Small intestine (tissue), 7 donors: ENCODE data around the gene KCNJ1. TPM values are rescaled to one million over a fixed set of nuclear protein-coding genes. Genes with fewer than 3 reads are reported as not detected.

ENCODE experiments used
- DNase-seq, 2 donors: peaks; one replicate each; pipeline versions ENCODE4 v3.0.0 to v3.0.0-alpha.2; 2013
- FAIRE-seq: peaks from 2 replicates; lab custom pipeline; 2012; peaks lifted over from hg19 to GRCh38; lab: Jason Lieb, UNC
- H3K27ac ChIP-seq, 3 donors: one replicate each; pipeline ENCODE4 v1.5.1; 2013; ENCODE audit warnings: low read length in 2 of 3, mild to moderate bottlenecking in 2 of 3, control low read depth in 1 of 3, inconsistent platforms in 1 of 3, low read depth in 1 of 3, moderate library complexity in 1 of 3
- H3K27me3 ChIP-seq, 3 donors: one replicate each; pipeline ENCODE4 v1.6.1; 2013; ENCODE audit warnings: low read length in 3 of 3, inconsistent platforms in 1 of 3; ENCODE audit not compliant: control insufficient read depth in 3 of 3, insufficient read depth in 3 of 3
- H3K36me3 ChIP-seq, 3 donors: one replicate each; pipeline ENCODE4 v1.6.1; 2013; ENCODE audit warnings: low read length in 3 of 3, inconsistent platforms in 1 of 3, low read depth in 1 of 3, mild to moderate bottlenecking in 1 of 3, moderate library complexity in 1 of 3; ENCODE audit not compliant: control insufficient read depth in 3 of 3, insufficient read depth in 2 of 3
- H3K4me1 ChIP-seq, 3 donors: one replicate each; pipeline ENCODE4 v1.6.1; 2013; ENCODE audit warnings: low read length in 2 of 3, inconsistent platforms in 1 of 3, low read depth in 1 of 3, mild to moderate bottlenecking in 1 of 3, moderate library complexity in 1 of 3; ENCODE audit not compliant: control insufficient read depth in 3 of 3, insufficient read depth in 2 of 3
- H3K4me3 ChIP-seq, 3 donors: one replicate each; pipeline ENCODE4 v1.5.1; 2013; ENCODE audit warnings: low read length in 3 of 3, control low read depth in 1 of 3, inconsistent platforms in 1 of 3, low read depth in 1 of 3, mild to moderate bottlenecking in 1 of 3, moderate library complexity in 1 of 3
- H3K9me3 ChIP-seq, 2 donors: one replicate each; pipeline ENCODE4 v1.6.1; 2013; ENCODE audit warnings: low read depth in 1 of 2, low read length in 1 of 2; ENCODE audit not compliant: control insufficient read depth in 2 of 2, insufficient read depth in 1 of 2
- WGBS, 3 donors: extraction: QIAGEN DNeasy Blood & Tissue Kit; methylation state at CpG; one replicate each; pipeline ENCODE4 v1.1.7; 2013; 5-methylcytosine and 5-hydroxymethylcytosine counted together
- polyA plus RNA-seq, 4 donors: library from polyadenylated mRNA; stranded (reverse) in 3 of 4; unstranded in 1 of 4; fragments of 200-250 nt in 3 of 4; fragments of 120-200 nt in 1 of 4; gene quantifications; one replicate each; pipeline versions ENCODE4 v1.2.1 to v1.2.3, GENCODE V29; 2013
- donor health status: healthy with polysubstance abuse.
- donor health status: control.
- donor health status: control.
- donor health status: Bipolar disorder and iron deficiency.
- donor health status: healthy.

The KCNJ1 gene
- polyA plus RNA-seq, 4 donors, result 0.06 TPM; not detected in 3

GRCh38 chr11:128857341-128857740, 9.8 kb downstream of the KCNJ1 start:
- no peak overlapping the region for H3K4me3 ChIP-seq
- H3K36me3 ChIP-seq, result no peaks in the 10 kb centered on the region
- FAIRE-seq (no peak), DNase-seq (no peak)
- 59 to 83% (median 68%) methylated on average over 2 of the region's 2 CpGs for WGBS, 3 donors
- no peak overlapping the region for H3K27ac ChIP-seq
- H3K9me3 ChIP-seq, result no peaks in the 10 kb centered on the region
- peaks cover 0 to 7% (median 0%) of the 10 kb centered on the region in 3 donors for H3K27me3 ChIP-seq
- H3K4me1 ChIP-seq, result no peaks in the 10 kb centered on the region

GRCh38 chr11:128856241-128856640, 10.9 kb downstream of the KCNJ1 start:
- FAIRE-seq, result no peak

DNA sequence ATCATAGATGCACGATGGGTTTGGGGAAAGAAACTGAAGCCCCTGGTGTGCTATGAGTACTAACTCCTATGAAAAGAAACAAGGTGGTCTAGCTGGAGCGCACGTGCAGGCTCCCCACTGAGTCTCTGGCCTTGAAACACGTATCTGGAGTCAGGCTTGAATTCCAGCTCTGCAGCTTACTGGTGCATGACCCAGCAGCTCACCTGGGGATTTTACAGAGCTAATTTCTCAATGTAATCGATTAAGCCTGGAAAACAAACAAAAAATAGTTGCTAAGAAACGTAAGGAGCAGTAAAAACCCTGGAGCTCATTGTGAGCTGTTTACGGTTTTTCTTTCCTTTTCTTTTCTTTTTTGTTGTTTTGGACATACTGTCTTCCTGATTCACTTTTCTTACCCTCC, 12.3 kb downstream of the KCNJ1 start:
- WGBS, 3 donors, result 46 to 78% (median 57%) methylated on average over 7 of the region's 7 CpGs
- Histone ChIP-seq H3K4me3 (no peak overlapping the region), H3K4me1 (no peaks in the 10 kb centered on the region), H3K27me3 (peaks cover 0 to 7% (median 0%) of the 10 kb centered on the region in 3 donors), H3K36me3 (no peaks in the 10 kb centered on the region), H3K27ac (no peak overlapping the region), H3K9me3 (no peaks in the 10 kb centered on the region)
- FAIRE-seq (no peak), DNase-seq (no peak)

More at GRCh38 chr11:128856241-128856640, 10.9 kb downstream of the KCNJ1 start:
- Histone ChIP-seq H3K36me3 (no peaks in the 10 kb centered on the region), H3K27me3 (peaks cover 0 to 7% (median 0%) of the 10 kb centered on the region in 3 donors), H3K4me3 (no peak overlapping the region), H3K9me3 (no peaks in the 10 kb centered on the region), H3K27ac (no peak overlapping the region), H3K4me1 (no peaks in the 10 kb centered on the region)
- no peak for DNase-seq
- WGBS, 3 donors, result 89 to 92% (median 89%) methylated on average over 6 of the region's 6 CpGs

GRCh38 chr11:128853559-128853958, 13.5 kb downstream of the KCNJ1 start:
- no peaks in the 10 kb centered on the region for H3K4me1 ChIP-seq
- DNase-seq, result no peak
- no peak overlapping the region for H3K4me3 ChIP-seq
- no peak overlapping the region for H3K27ac ChIP-seq
- 78 to 91% (median 85%) methylated on average over 6 of the region's 6 CpGs for WGBS, 3 donors
- FAIRE-seq, result no peak
- peaks cover 0 to 2% (median 0%) of the 10 kb centered on the region in 3 donors for H3K27me3 ChIP-seq
- no peaks in the 10 kb centered on the region for H3K36me3 ChIP-seq
- H3K9me3 ChIP-seq, result no peaks in the 10 kb centered on the region

- WGBS, 3 donors, result 85 to 88% (median 87%) methylated on average over 13 of the region's 13 CpGs
- H3K9me3 ChIP-seq, result no peaks in the 10 kb centered on the region
- no peaks in the 10 kb centered on the region for H3K36me3 ChIP-seq
- H3K27ac ChIP-seq, result no peak overlapping the region
- no peak overlapping the region for H3K4me3 ChIP-seq
- no peak for DNase-seq
- no peak for FAIRE-seq
- no peaks in the 10 kb centered on the region for H3K4me1 ChIP-seq
- peaks cover 0 to 2% (median 0%) of the 10 kb centered on the region in 3 donors for H3K27me3 ChIP-seq
These were observed 14.6 kb downstream of the KCNJ1 start for GRCh38 chr11:128852327-128853023.

- H3K4me1 ChIP-seq, result no peaks in the 10 kb centered on the region
- WGBS, 3 donors, result 33 to 44% (median 35%) methylated on average over 10 of the region's 10 CpGs
- no peaks in the 10 kb centered on the region for H3K36me3 ChIP-seq
- H3K27me3 ChIP-seq, result peaks cover 0 to 2% (median 0%) of the 10 kb centered on the region in 3 donors
- FAIRE-seq (no peak), DNase-seq (peak; percentile 9 to 37)
- no peaks in the 10 kb centered on the region for H3K9me3 ChIP-seq
- H3K4me3 ChIP-seq, result no peak overlapping the region
- no peak overlapping the region for H3K27ac ChIP-seq
These were observed 18.2 kb downstream of the KCNJ1 start for GRCh38 chr11:128848815-128849455.

DNA sequence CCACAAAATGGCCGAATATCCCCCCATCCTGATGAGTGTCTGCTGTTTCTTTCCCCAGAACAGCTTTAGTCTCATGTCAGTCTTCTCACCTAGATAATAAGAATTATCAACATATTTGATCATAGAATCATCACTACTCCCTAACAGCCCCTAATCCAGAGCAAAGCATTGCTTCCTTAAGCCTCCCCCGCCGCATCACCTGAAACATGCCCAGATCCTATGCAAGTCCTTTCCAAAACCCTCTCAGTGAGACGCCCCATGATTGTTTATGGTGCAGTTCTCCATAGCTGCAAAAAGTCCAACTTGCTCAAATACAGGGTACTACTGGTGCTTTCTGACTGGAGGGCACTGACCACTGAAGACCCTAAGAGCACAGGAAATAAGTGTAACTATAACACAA, 20.1 kb downstream of the KCNJ1 start:
- 86 to 96% (median 87%) methylated on average over 4 of the region's 4 CpGs for WGBS, 3 donors
- H3K36me3 ChIP-seq, result no peaks in the 10 kb centered on the region
- no peak for FAIRE-seq

DNA sequence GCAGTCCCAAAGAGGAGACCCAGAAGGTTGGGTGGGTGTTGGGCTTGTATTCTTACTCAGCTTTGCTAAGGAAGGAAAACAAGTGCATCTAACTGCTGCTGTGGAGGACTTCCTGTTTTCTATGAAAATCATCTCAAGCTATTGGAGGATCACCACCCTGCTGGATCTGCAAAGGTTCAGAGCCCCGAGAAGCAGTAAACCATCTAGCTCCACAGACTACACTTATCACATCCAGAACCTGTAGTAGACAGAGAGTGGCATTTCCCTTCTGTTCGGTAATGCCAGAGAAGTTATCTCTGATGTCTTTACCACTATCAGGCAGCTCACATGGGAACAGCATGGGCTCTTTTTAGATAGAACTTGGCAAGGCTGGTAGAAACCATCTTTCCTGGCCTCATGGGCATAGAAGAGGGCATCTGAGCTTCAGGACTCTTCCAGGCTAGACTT, 21.7 kb downstream of the KCNJ1 start:
- no peak for FAIRE-seq
- no peak overlapping the region for H3K4me3 ChIP-seq
- 53 to 82% (median 61%) methylated on average over 2 of the region's 2 CpGs for WGBS, 3 donors
- H3K27me3 ChIP-seq, result peaks cover 0 to 5% (median 0%) of the 10 kb centered on the region in 3 donors
- H3K4me1 ChIP-seq, result no peaks in the 10 kb centered on the region
- DNase-seq, result no peak
- no peak overlapping the region for H3K27ac ChIP-seq
- no peaks in the 10 kb centered on the region for H3K36me3 ChIP-seq
- no peaks in the 10 kb centered on the region for H3K9me3 ChIP-seq

More for the DNA sequence above, 20.1 kb downstream of the KCNJ1 start:
- no peaks in the 10 kb centered on the region for H3K9me3 ChIP-seq
- no peak overlapping the region for H3K4me3 ChIP-seq
- DNase-seq, result no peak
- H3K27ac ChIP-seq, result no peak overlapping the region
- H3K27me3 ChIP-seq, result peaks cover 0 to 2% (median 0%) of the 10 kb centered on the region in 3 donors
- H3K4me1 ChIP-seq, result no peaks in the 10 kb centered on the region
